Measurements from ENCODE around the gene ADCY3.
A peak's percentile ranks its signal among the peaks of the same experiment; 100 is the strongest.

DNA sequence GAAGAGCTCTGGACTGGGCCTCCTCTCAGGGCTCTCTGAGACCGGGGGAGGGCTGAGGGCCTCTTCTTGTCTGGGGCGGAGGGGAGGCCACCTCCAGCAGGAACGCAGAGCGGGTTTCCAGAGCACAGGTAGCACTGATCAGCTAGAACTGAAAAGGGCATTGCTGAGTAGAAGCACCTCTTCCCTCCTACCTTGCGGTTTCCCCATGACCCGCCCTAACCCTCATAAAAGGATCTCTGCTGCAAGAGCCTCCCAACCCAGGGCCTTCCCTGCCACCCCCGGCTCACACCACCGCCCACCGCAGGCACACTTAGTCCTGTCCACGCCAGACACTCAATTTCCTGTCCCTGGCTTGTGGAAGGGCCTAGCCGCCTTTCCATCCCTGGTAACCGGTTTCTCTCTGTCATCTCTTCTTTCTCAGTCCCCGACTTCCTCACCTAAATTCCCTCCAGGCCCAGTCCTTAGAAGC lies 966 bp downstream of the ADCY3 start:
- TF ChIP-seq POLR2AphosphoS5 (IDR thresholded peaks at IDR 0.05; ENCODE audit: low read depth, low read length), result 0 out of 2 replicates have a peak, but pooled peaks have one; percentile 33
- no peak for TF ChIP-seq POLR2A (IDR thresholded peaks at IDR 0.05; ENCODE audit: low read depth, low read length)
- TF ChIP-seq TAF1 (IDR thresholded peaks at IDR 0.05; ENCODE audit: borderline replicate concordance, low read depth, low read length), result no peak

Measured in GM12892 (cell line).